HCT116 (cell line): ENCODE results near the gene SYNE1. TPM values are rescaled to one million over a fixed set of nuclear protein-coding genes. Genes with fewer than 3 reads are reported as not detected.

Experiments
- ATAC-seq: fragments of 200-7000 bp; cut with Tn5 transposase; 2 replicates; pipeline ENCODE4 v1.9.1; 2020; ENCODE audit warnings: mild to moderate bottlenecking, moderate library complexity
- BruUV-seq: library from RNA; stranded (reverse); fragments of 400-500 nt; replicated peaks from 2 replicates; lab custom pipeline; 2021; lab: Mats Ljungman, UMichigan
- CTCF ChIA-PET: fragments of 300-600 bp; sonication (Branson Sonifier 250); formaldehyde crosslinking; loops from one replicate; lab custom pipeline; 2021; ENCODE audit warnings: antibody characterized with exemption; lab: Charles Lee
- POLR2A ChIA-PET: fragments of 300-600, 350-600 bp; sonication (Branson Sonifier 250); formaldehyde crosslinking; loops from one replicate; lab custom pipeline; 2021; ENCODE audit warnings: antibody characterized with exemption; lab: Charles Lee
- RAD21 ChIA-PET, 2 experiments: fragments of 300-600 bp; sonication (Branson Sonifier 250); formaldehyde crosslinking; loops; one replicate each; lab custom pipeline; 2023; ENCODE audit warnings: low total read pairs in 2 of 2; ENCODE audit not compliant: uncharacterized antibody in 2 of 2, unreplicated experiment in 2 of 2, low non-redundant PET in 1 of 2; lab: Charles Lee
- DNase-seq: peaks from one replicate; pipeline ENCODE4 v3.0.0-alpha.2; 2010; ENCODE audit warnings: low read depth, low spot score
- H2AFZ ChIP-seq: fragments of 200-600 bp; shearing (Covaris generic), sonication (generic); 2 replicates; pipeline ENCODE4 v1.6.1; 2017; ENCODE audit warnings: low read depth, mixed run types, mixed read lengths, antibody characterized with exemption, low read length; ENCODE audit not compliant: poor library complexity, severe bottlenecking
- H3K27ac ChIP-seq: 2 replicates; pipeline ENCODE4 v1.5.1; 2012; ENCODE audit warnings: low read depth, low read length
- H3K27me3 ChIP-seq: fragments of 200-600 bp; sonication (generic); 2 replicates; pipeline ENCODE4 v1.6.1; 2016; ENCODE audit warnings: mixed run types, low read length, mixed read lengths; ENCODE audit not compliant: insufficient read depth
- H3K36me3 ChIP-seq, 2 experiments: fragments of 200-500 bp in 1 of 2; fragments of 200-600 bp in 1 of 2; sonication (Bioruptor generic) in 1 of 2; sonication (generic) in 1 of 2; 2 replicates each; pipeline versions ENCODE4 v1.5.1 to v1.6.1; 2014 to 2016; ENCODE audit warnings: low read length in 2 of 2, inconsistent platforms in 1 of 2, mixed read lengths in 1 of 2, mixed run types in 1 of 2; ENCODE audit not compliant: insufficient read depth in 2 of 2, control insufficient read depth in 1 of 2
- H3K4me1 ChIP-seq, 2 experiments: fragments of 200-600 bp in 1 of 2; sonication (generic) in 1 of 2; 2 replicates each; pipeline versions ENCODE4 v1.5.1 to v1.6.1; 2012 to 2017; ENCODE audit warnings: low read length in 2 of 2, inconsistent platforms in 1 of 2, mild to moderate bottlenecking in 1 of 2, mixed read lengths in 1 of 2, mixed run types in 1 of 2, moderate library complexity in 1 of 2; ENCODE audit not compliant: insufficient read depth in 2 of 2, control insufficient read depth in 1 of 2
- H3K4me2 ChIP-seq: fragments of 200-600 bp; sonication (generic); 2 replicates; pipeline ENCODE4 v1.6.1; 2017; ENCODE audit warnings: mixed run types, low read length, mixed read lengths
- H3K4me3 ChIP-seq, 2 experiments: fragments of 200-600 bp in 1 of 2; sonication (generic) in 1 of 2; replicated peaks in 1 of 2; 2 replicates each; pipeline ENCODE4 v1.5.1; 2011 to 2016; ENCODE audit warnings: low read length in 2 of 2, control low read depth in 1 of 2, low read depth in 1 of 2, mild to moderate bottlenecking in 1 of 2, mixed read lengths in 1 of 2, mixed run types in 1 of 2
- H3K79me2 ChIP-seq: fragments of 200-600 bp; sonication (generic); 2 replicates; pipeline ENCODE4 v1.6.1; 2017; ENCODE audit warnings: mild to moderate bottlenecking, mixed run types, low read length, moderate library complexity, mixed read lengths; ENCODE audit not compliant: insufficient read depth
- H3K9ac ChIP-seq: fragments of 200-600 bp; sonication (generic); 2 replicates; pipeline ENCODE4 v1.6.1; 2016; ENCODE audit warnings: low read length, mixed read lengths
- H3K9me2 ChIP-seq: fragments of 200-600 bp; sonication (generic), shearing (Covaris generic); 2 replicates; pipeline ENCODE4 v1.6.1; 2017; ENCODE audit warnings: mixed run types, mild to moderate bottlenecking, moderate library complexity; ENCODE audit not compliant: insufficient read depth
- H3K9me3 ChIP-seq, 2 experiments: fragments of 200-500 bp in 1 of 2; fragments of 200-600 bp in 1 of 2; sonication (Bioruptor generic) in 1 of 2; sonication (generic) in 1 of 2; 2 replicates each; pipeline ENCODE4 v1.6.1; 2014 to 2017; ENCODE audit warnings: low read length in 2 of 2, mixed read lengths in 2 of 2, inconsistent platforms in 1 of 2, low read depth in 1 of 2, mild to moderate bottlenecking in 1 of 2, mixed run types in 1 of 2, moderate library complexity in 1 of 2; ENCODE audit not compliant: control insufficient read depth in 1 of 2, insufficient read depth in 1 of 2
- H4K20me1 ChIP-seq: fragments of 200-600 bp; sonication (generic), shearing (Covaris generic); 2 replicates; pipeline ENCODE4 v1.6.1; 2017; ENCODE audit warnings: mixed run types, mild to moderate bottlenecking, moderate library complexity; ENCODE audit not compliant: insufficient read depth
- ATF3 ChIP-seq: IDR thresholded peaks from 2 replicates; pipeline ENCODE4 v1.6.1; 2012
- CBX3 ChIP-seq: IDR thresholded peaks from 2 replicates; pipeline ENCODE4 v1.6.1; 2012; ENCODE audit warnings: low read depth
- CEBPB ChIP-seq: IDR thresholded peaks from 2 replicates; pipeline ENCODE4 v1.6.1; 2012; ENCODE audit warnings: low read depth
- EZH2 ChIP-seq: fragments of 200-600 bp; sonication (generic); IDR thresholded peaks from 2 replicates; pipeline ENCODE4 v1.6.1; 2017; ENCODE audit warnings: antibody characterized with exemption, mixed run types
- EZH2phosphoT487 ChIP-seq: fragments of 200-600 bp; IDR thresholded peaks from 2 replicates; pipeline ENCODE4 v1.6.1; 2018; ENCODE audit warnings: antibody characterized with exemption, borderline replicate concordance
- FOSL1 ChIP-seq: IDR thresholded peaks from 2 replicates; pipeline ENCODE4 v1.6.1; 2012; ENCODE audit warnings: low read depth
- JUND ChIP-seq: IDR thresholded peaks from 2 replicates; pipeline ENCODE4 v1.6.1; 2012
- POLR2A ChIP-seq: IDR thresholded peaks from 2 replicates; pipeline ENCODE4 v1.7.0; 2011; ENCODE audit warnings: borderline replicate concordance; ENCODE audit not compliant: insufficient read depth, insufficient read length; ENCODE audit errors: extremely low read depth
- REST ChIP-seq: IDR thresholded peaks from 2 replicates; pipeline ENCODE4 v1.6.1; 2012; ENCODE audit warnings: low read depth
- SIN3A ChIP-seq: IDR thresholded peaks from 2 replicates; pipeline ENCODE4 v1.6.1; 2012; ENCODE audit warnings: low read depth
- SP1 ChIP-seq: IDR thresholded peaks from 2 replicates; pipeline ENCODE4 v1.6.1; 2012; ENCODE audit warnings: low read depth
- SRF ChIP-seq: IDR thresholded peaks from 2 replicates; pipeline ENCODE4 v1.6.1; 2012; ENCODE audit warnings: low read depth
- TCF7L2 ChIP-seq: IDR thresholded peaks from 2 replicates; pipeline ENCODE4 v1.7.0; 2011; ENCODE audit warnings: borderline replicate concordance, inconsistent platforms; ENCODE audit not compliant: insufficient read depth, insufficient read length; ENCODE audit errors: extremely low read depth
- YY1 ChIP-seq: IDR thresholded peaks from 2 replicates; pipeline ENCODE4 v1.6.1; 2011; ENCODE audit warnings: low read length, low read depth, moderate library complexity, mild to moderate bottlenecking; ENCODE audit not compliant: insufficient replicate concordance; ENCODE audit errors: extremely low read depth
- ZBTB33 ChIP-seq: IDR thresholded peaks from 2 replicates; pipeline ENCODE4 v1.6.1; 2011; ENCODE audit warnings: mild to moderate bottlenecking, low read length, moderate library complexity; ENCODE audit not compliant: insufficient replicate concordance; ENCODE audit errors: extremely low read depth
- intact Hi-C: fragments of 100-400 bp; cut with micrococcal nuclease; formaldehyde crosslinking; loops from 2 replicates; pipeline ENCODE4 v1.10.0; 2022
- total RNA-seq: library from RNA; stranded (reverse); gene quantifications from one replicate; pipeline ENCODE4 v1.2.1, GENCODE V29; 2021; ENCODE audit not compliant: unreplicated experiment

The SYNE1 gene
- total RNA-seq, 1 experiment from 2014 or later, result 5.4 TPM

GRCh38 chr6:152180601-152181000, 456.6 kb downstream of the SYNE1 start:
- no peak for DNase-seq
- CTCF ChIA-PET, result no interaction called here
- BruUV-seq, result no TSS peak

GRCh38 chr6:152176268-152176667, 460.9 kb downstream of the SYNE1 start:
- no peaks in the 10 kb centered on the region for H3K9me3 ChIP-seq
- no peak for ATAC-seq
- H4K20me1 ChIP-seq, result no peaks in the 10 kb centered on the region
- no peak overlapping the region for H2AFZ ChIP-seq
- no peaks in the 10 kb centered on the region for H3K36me3 ChIP-seq
- POLR2A ChIA-PET, result no interaction called here
- DNase-seq, result no peak
- H3K79me2 ChIP-seq, result no peaks in the 10 kb centered on the region
- no TSS peak for BruUV-seq
- no peak overlapping the region for H3K27ac ChIP-seq
- RAD21 ChIA-PET, result no interaction called here
- H3K9ac ChIP-seq, result no peak overlapping the region
- H3K9me2 ChIP-seq, result no peaks in the 10 kb centered on the region
- CTCF ChIA-PET, result no interaction called here
- H3K27me3 ChIP-seq, result no peaks in the 10 kb centered on the region
- H3K4me2 ChIP-seq, result no peak overlapping the region
- H3K4me3 ChIP-seq, result no peak overlapping the region
- no peaks in the 10 kb centered on the region for H3K4me1 ChIP-seq
- intact Hi-C loops, result no loop called here
- TF ChIP-seq FOSL1 (no peak), JUND (no peak), ZBTB33 (no peak), SRF (no peak), CBX3 (no peak), REST (no peak), SIN3A (no peak), YY1 (no peak), ATF3 (no peak), EZH2phosphoT487 (no peak), CEBPB (no peak), SP1 (no peak)

More at GRCh38 chr6:152180601-152181000, 456.6 kb downstream of the SYNE1 start:
- Histone ChIP-seq H3K27me3 (no peaks in the 10 kb centered on the region), H3K79me2 (no peaks in the 10 kb centered on the region), H3K9me3 (no peaks in the 10 kb centered on the region), H3K9ac (no peak overlapping the region), H3K9me2 (no peaks in the 10 kb centered on the region), H3K27ac (no peak overlapping the region), H2AFZ (no peak overlapping the region), H3K4me2 (no peak overlapping the region), H4K20me1 (no peaks in the 10 kb centered on the region), H3K36me3 (no peaks in the 10 kb centered on the region), H3K4me3 (no peak overlapping the region), H3K4me1 (no peaks in the 10 kb centered on the region)
- no peak for TF ChIP-seq TCF7L2
- no peak for TF ChIP-seq CBX3
- TF ChIP-seq EZH2, result no peak
- no peak for TF ChIP-seq SP1
- TF ChIP-seq ATF3, result no peak
- no peak for TF ChIP-seq POLR2A
- TF ChIP-seq YY1, result no peak
- no peak for TF ChIP-seq CEBPB
- POLR2A ChIA-PET, result no interaction called here
- intact Hi-C loops, result no loop called here
- RAD21 ChIA-PET, result no interaction called here
- ATAC-seq, result no peak
